Transverse colon (tissue), 4 donors: ENCODE measurements around the gene INPP4B. TPM values are rescaled to one million over a fixed set of nuclear protein-coding genes. Genes with fewer than 3 reads are reported as not detected.
A peak's percentile ranks its signal among the peaks of the same experiment; 100 is the strongest.

Experiments
- DNase-seq: peaks from one replicate; pipeline ENCODE4 v3.0.0-alpha.2; 2019
- H3K27ac ChIP-seq, 4 donors: fragments of 200-600 bp; sonication (generic); 2 replicates each; pipeline ENCODE4 v1.5.1; 2016 to 2018; ENCODE audit warnings: inconsistent platforms in 4 of 4
- H3K27me3 ChIP-seq: fragments of 200-600 bp; sonication (generic); 2 replicates; pipeline ENCODE4 v1.5.1; 2017; ENCODE audit warnings: inconsistent platforms
- H3K36me3 ChIP-seq, 4 donors: fragments of 200-600 bp; sonication (generic); 2 replicates each; pipeline ENCODE4 v1.5.1; 2017 to 2019; ENCODE audit warnings: inconsistent platforms in 4 of 4
- H3K4me1 ChIP-seq, 4 donors: fragments of 200-600 bp; sonication (generic); 2 replicates each; pipeline ENCODE4 v1.5.1; 2017 to 2020; ENCODE audit warnings: inconsistent platforms in 4 of 4
- H3K4me3 ChIP-seq, 4 donors: fragments of 200-600 bp; sonication (generic); 1 replicate in 1 of 4; 2 replicates in 3 of 4; pipeline versions ENCODE4 v1.5.1 to v1.6.1; 2017 to 2019; ENCODE audit warnings: inconsistent platforms in 4 of 4
- H3K9me3 ChIP-seq, 2 donors: fragments of 200-600 bp; sonication (generic); 2 replicates each; pipeline ENCODE4 v1.5.1; 2017 to 2019; ENCODE audit warnings: inconsistent platforms in 2 of 2
- EP300 ChIP-seq: sonication (generic); formaldehyde crosslinking; IDR thresholded peaks from one replicate; pipeline ENCODE4 v1.6.1; 2017; ENCODE audit warnings: antibody characterized with exemption, low read depth
- POLR2A ChIP-seq: fragments of 450-650 bp; IDR thresholded peaks from one replicate; pipeline ENCODE4 v1.6.1; 2016; ENCODE audit warnings: antibody characterized with exemption, mild to moderate bottlenecking, moderate library complexity
- POLR2AphosphoS5 ChIP-seq, 3 donors: sonication (generic); formaldehyde crosslinking; IDR thresholded peaks; one replicate each; pipeline ENCODE4 v1.6.1; 2016; ENCODE audit warnings: antibody characterized with exemption in 3 of 3
- WGBS, 2 donors: methylation state at CpG; one replicate each; pipeline ENCODE4 v1.1.5; 2018; ENCODE audit warnings: low coverage in 1 of 2; 5-methylcytosine and 5-hydroxymethylcytosine counted together
- in situ Hi-C, 4 donors: fragments of 200-750 bp; cut with MboI; loops; one replicate each; pipeline versions ENCODE4 v1.15.0 to v1.15.1; 2017; ENCODE audit warnings: low sequenced_read_pairs in 3 of 4, low pct_ligation_motif_present in 1 of 4, low pct_unique_long_range_greater_than_20kb in 1 of 4
- intact Hi-C: fragments of 100-400 bp; cut with DNase I; formaldehyde crosslinking; loops from one replicate; pipeline ENCODE4 v1.15.1; 2023; ENCODE audit warnings: low total_unique reads
- total RNA-seq, 4 donors: library from RNA; depleted of rRNA; stranded (reverse); fragments of >200 nt; gene quantifications; one replicate each; pipeline ENCODE4 v1.1.0, GENCODE V29; 2016
- TF ChIP-seq, protein P1 (sequence below), 5 experiments: fragments of 200-600 bp in 3 of 5; fragments of 450-650 bp in 2 of 5; sonication (generic) in 3 of 5; IDR thresholded peaks; 1 replicate in 2 of 5; 2 replicates in 3 of 5; pipeline ENCODE4 v1.5.1; 2016 to 2017; ENCODE audit warnings: antibody characterized with exemption in 5 of 5, inconsistent platforms in 3 of 5, mild to moderate bottlenecking in 2 of 5, moderate library complexity in 1 of 5

INPP4B gene
- total RNA-seq, 4 donors from 2014 or later, result 18.3 to 33.8 (median 31.4) TPM

DNA sequence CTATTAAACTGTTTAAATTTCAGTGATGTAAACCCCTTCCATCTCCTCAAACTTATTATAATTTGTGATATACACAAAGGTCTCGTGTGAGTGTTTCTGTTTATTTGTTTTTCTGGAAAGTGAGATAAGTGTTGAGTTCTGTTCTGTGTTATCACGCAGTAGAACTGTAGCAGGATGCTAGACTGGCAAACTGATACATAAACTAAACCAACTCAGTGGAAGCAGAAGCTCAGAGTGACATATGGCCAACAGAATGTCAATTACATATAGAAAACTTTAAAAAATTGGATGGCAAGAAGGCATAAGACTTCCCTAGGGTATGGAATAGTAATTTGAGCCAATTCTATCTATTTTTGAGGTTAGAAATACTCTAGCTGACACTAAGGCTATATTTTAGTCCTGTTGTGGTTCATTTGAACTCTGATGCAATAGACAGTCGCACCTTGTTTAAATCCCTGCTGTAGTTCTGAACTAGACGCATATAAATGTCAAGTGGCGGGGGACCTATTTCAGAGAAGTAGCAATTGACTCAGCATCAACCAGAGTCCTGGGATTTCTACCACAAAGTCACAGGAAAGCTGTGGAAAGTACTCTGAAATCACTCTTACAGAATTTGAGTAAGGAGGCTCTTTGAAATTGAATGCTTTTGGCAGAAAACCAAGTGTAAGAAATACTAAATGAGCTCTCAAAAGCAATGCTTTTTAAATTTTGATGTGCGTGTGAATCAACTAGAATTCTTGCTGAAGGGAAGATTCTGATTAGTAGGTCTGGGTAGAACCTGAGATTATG lies 294.4 kb downstream of the INPP4B start:
- intact Hi-C loops, result no loop called here
- 79 to 89% methylated on average over 6 of the region's 6 CpGs for WGBS, 2 donors

DNA sequence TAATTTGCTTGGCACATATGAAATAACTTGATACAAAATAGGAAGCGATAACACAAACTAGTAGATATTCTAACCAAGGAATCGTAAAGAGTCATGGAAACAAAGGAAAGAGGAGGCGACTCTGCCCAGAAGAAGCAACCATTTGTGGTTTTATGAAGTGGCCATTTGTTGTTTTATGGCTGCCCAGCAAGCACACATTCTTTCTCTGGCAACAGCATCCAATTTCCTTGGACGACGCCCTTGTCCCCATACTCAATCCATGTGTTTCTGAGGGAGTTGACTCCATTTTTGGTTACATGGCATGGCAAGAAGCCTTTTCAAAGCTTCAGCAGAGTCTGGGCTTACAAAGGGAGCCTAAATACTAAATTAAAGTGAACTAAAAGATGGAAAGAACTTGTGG lies 295.1 kb downstream of the INPP4B start:
- intact Hi-C loops (no loop called here), in situ Hi-C loops (no loop called here)
- H3K4me3 ChIP-seq, result no peak overlapping the region
- no peaks in the 10 kb centered on the region for H3K27me3 ChIP-seq
- DNase-seq, result peak; percentile 22
- TF ChIP-seq EP300 (no peak), POLR2A (no peak), POLR2AphosphoS5 (IDR thresholded peaks at IDR 0.05) (no peak)
- TF ChIP-seq, protein P1, sequence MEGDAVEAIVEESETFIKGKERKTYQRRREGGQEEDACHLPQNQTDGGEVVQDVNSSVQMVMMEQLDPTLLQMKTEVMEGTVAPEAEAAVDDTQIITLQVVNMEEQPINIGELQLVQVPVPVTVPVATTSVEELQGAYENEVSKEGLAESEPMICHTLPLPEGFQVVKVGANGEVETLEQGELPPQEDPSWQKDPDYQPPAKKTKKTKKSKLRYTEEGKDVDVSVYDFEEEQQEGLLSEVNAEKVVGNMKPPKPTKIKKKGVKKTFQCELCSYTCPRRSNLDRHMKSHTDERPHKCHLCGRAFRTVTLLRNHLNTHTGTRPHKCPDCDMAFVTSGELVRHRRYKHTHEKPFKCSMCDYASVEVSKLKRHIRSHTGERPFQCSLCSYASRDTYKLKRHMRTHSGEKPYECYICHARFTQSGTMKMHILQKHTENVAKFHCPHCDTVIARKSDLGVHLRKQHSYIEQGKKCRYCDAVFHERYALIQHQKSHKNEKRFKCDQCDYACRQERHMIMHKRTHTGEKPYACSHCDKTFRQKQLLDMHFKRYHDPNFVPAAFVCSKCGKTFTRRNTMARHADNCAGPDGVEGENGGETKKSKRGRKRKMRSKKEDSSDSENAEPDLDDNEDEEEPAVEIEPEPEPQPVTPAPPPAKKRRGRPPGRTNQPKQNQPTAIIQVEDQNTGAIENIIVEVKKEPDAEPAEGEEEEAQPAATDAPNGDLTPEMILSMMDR (IDR thresholded peaks at IDR 0.05), result no peak
- H3K4me1 ChIP-seq, result peaks cover 0 to 22% (median 15%) of the 10 kb centered on the region in 4 donors
- H3K36me3 ChIP-seq, result no peaks in the 10 kb centered on the region
- WGBS, 2 donors, result 56% methylated on average over 5 of the region's 5 CpGs
- H3K9me3 ChIP-seq, result no peaks in the 10 kb centered on the region
- H3K27ac ChIP-seq, result peak overlapping the region; percentile 16 to 74 (median 62)

More for the DNA sequence above, 294.4 kb downstream of the INPP4B start:
- no peaks in the 10 kb centered on the region for H3K36me3 ChIP-seq
- TF ChIP-seq EP300 (no peak), POLR2A (no peak), POLR2AphosphoS5 (IDR thresholded peaks at IDR 0.05) (no peak)
- TF ChIP-seq, protein P1 (IDR thresholded peaks at IDR 0.05), result no peak
- in situ Hi-C loops, result no loop called here
- H3K4me1 ChIP-seq, result peaks cover 0 to 30% (median 15%) of the 10 kb centered on the region in 4 donors
- no peak overlapping the region for H3K4me3 ChIP-seq
- no peaks in the 10 kb centered on the region for H3K9me3 ChIP-seq
- H3K27me3 ChIP-seq, result no peaks in the 10 kb centered on the region
- peak overlapping the region in 2 of 4 donors; percentile 72 to 74 for H3K27ac ChIP-seq
- DNase-seq, result no peak

DNA sequence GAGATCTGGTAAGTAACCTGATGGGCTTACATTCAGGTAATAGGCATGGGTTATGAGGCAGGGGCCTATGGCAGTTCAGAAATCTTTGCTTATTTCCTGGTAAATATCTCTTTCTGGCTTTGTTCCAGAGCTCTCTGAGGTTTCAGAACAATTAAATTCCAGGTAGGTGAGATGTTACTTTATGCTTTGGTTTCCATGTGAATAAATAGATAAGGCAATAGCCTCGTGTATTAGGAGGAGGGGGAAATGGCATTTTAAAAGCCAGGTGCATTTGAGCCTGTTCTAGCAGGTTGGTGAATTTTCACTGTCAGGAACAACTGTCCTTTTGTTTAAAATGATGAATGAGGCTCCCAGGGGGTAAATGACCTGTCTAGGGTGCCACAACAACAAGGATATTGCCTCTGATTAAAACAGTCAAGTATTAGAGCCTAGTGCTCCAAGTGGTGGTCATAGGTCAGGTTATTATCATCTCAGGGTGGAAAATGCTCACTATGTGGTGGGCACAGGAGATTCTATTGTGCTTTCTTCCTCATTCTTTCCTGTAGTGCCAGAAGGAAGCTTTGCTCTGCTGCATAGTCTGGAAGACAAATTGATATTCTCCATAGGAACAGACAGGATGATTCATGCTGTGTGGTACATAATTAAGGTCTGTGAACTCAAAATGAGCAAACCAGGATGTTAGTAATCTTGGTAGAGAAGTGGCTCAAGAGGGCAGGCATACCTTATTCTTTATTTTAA lies 296.2 kb downstream of the INPP4B start:
- intact Hi-C loops, result no loop called here
- H3K36me3 ChIP-seq, result no peaks in the 10 kb centered on the region
- H3K9me3 ChIP-seq, result no peaks in the 10 kb centered on the region
- H3K4me1 ChIP-seq, result peaks cover 0 to 20% (median 15%) of the 10 kb centered on the region in 4 donors
- no peak for TF ChIP-seq EP300
- TF ChIP-seq POLR2A, result no peak
- TF ChIP-seq, protein P1 (IDR thresholded peaks at IDR 0.05), result no peak
- peak in 2 of 3 donors; percentile 15 to 24 for TF ChIP-seq POLR2AphosphoS5 (IDR thresholded peaks at IDR 0.05)
- no peak for DNase-seq
- H3K27ac ChIP-seq, result peak overlapping the region; percentile 6 to 74 (median 68)
- in situ Hi-C loops, result no loop called here
- 24 to 43% methylated on average over 1 of the region's 1 CpG for WGBS, 2 donors
- H3K4me3 ChIP-seq, result no peak overlapping the region
- H3K27me3 ChIP-seq, result no peaks in the 10 kb centered on the region

DNA sequence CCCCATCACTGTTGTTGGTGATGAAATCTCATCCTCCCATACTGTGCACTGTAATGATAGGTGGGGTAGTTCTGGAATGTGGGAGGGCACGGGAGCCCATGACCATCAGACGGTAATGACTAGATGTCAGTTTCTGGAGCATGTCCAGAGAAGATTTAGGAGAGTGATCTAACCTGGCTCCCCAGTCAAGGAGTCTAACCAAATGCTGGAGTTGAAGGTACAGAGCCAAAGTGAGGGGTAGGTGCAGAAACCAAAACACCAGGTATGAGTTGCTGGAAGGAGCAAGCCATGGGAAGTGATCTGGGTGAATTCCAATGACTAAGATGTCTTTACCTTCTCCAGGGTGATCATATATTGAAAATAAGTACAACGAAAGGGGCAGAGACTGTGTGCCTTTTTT lies 296.9 kb downstream of the INPP4B start:
- intact Hi-C loops, result no loop called here
- WGBS, 2 donors, result 64 to 90% methylated on average over 2 to 3 of the region's 3 CpGs

More for the DNA sequence above, 296.9 kb downstream of the INPP4B start:
- H3K9me3 ChIP-seq, result no peaks in the 10 kb centered on the region
- no peaks in the 10 kb centered on the region for H3K36me3 ChIP-seq
- no peak for DNase-seq
- no peak overlapping the region for H3K4me3 ChIP-seq
- no peaks in the 10 kb centered on the region for H3K27me3 ChIP-seq
- H3K27ac ChIP-seq, result peak overlapping the region; percentile 6 to 74 (median 68)
- in situ Hi-C loops, result no loop called here
- TF ChIP-seq POLR2A (no peak), EP300 (no peak), POLR2AphosphoS5 (IDR thresholded peaks at IDR 0.05) (no peak)
- TF ChIP-seq, protein P1 (IDR thresholded peaks at IDR 0.05), result no peak
- H3K4me1 ChIP-seq, result peaks cover 0 to 20% (median 15%) of the 10 kb centered on the region in 4 donors
